HEK293 (cell line): ENCODE data around the gene IQCF2.

ENCODE experiments used
- CTCF ChIA-PET: fragments of 350-600 bp; formaldehyde crosslinking; extraction: SDS; loops from one replicate; lab custom pipeline; 2021; ENCODE audit warnings: antibody characterized with exemption; lab: Yijun Ruan, JAX
- POLR2A ChIA-PET: fragments of 300-600 bp; formaldehyde crosslinking; extraction: SDS; loops from one replicate; lab custom pipeline; 2020; ENCODE audit warnings: antibody characterized with exemption, inconsistent platforms; lab: Yijun Ruan, JAX
- H3K27ac ChIP-seq: fragments of 200-500 bp; sonication (Bioruptor generic); 2 replicates; pipeline ENCODE4 v1.5.1; 2014; ENCODE audit warnings: low read depth, low read length, control low read depth, inconsistent platforms; ENCODE audit errors: extremely low read depth
- H3K36me3 ChIP-seq, 2 experiments: fragments of 200-500 bp in 1 of 2; sonication (Bioruptor generic) in 1 of 2; 1 replicate in 1 of 2; 2 replicates in 1 of 2; pipeline ENCODE4 v1.5.1; 2014 to 2017; ENCODE audit warnings: inconsistent platforms in 2 of 2, low read length in 2 of 2; ENCODE audit not compliant: control insufficient read depth in 2 of 2, insufficient read depth in 1 of 2
- H3K4me1 ChIP-seq: fragments of 200-500 bp; sonication (Bioruptor generic); 2 replicates; pipeline ENCODE4 v1.5.1; 2014; ENCODE audit warnings: mild to moderate bottlenecking, low read length, inconsistent platforms; ENCODE audit not compliant: control insufficient read depth, insufficient read depth
- H3K4me3 ChIP-seq: 2 replicates; pipeline ENCODE4 v1.5.1; 2011; ENCODE audit warnings: low read depth, mild to moderate bottlenecking, control low read depth, low read length, moderate library complexity
- H3K9me3 ChIP-seq: fragments of 200-500 bp; sonication (Bioruptor generic); 2 replicates; pipeline ENCODE4 v1.5.1; 2014; ENCODE audit warnings: low read depth, low read length, inconsistent platforms; ENCODE audit not compliant: control insufficient read depth, insufficient read depth
- GLI2 ChIP-seq: fragments of 450-650 bp; formaldehyde crosslinking; IDR thresholded peaks from 2 replicates; pipeline ENCODE4; 2017; ENCODE audit warnings: missing biosample characterization, missing genetic modification characterization, low read depth, borderline replicate concordance
- HIC1 ChIP-seq: fragments of 450-650 bp; formaldehyde crosslinking; IDR thresholded peaks from 2 replicates; pipeline ENCODE4 v1.5.1; 2016; ENCODE audit warnings: missing biosample characterization, missing genetic modification characterization
- KLF8 ChIP-seq: fragments of 450-650 bp; formaldehyde crosslinking; IDR thresholded peaks from 2 replicates; pipeline ENCODE4 v1.5.1; 2016; ENCODE audit warnings: missing biosample characterization, missing genetic modification characterization
- REST ChIP-seq: fragments of 450-650 bp; formaldehyde crosslinking; IDR thresholded peaks from 2 replicates; pipeline ENCODE4 v1.5.1; 2016; ENCODE audit warnings: missing biosample characterization, missing genetic modification characterization
- ZNF558 ChIP-seq: fragments of 450-650 bp; formaldehyde crosslinking; IDR thresholded peaks from 2 replicates; pipeline ENCODE4 v1.5.1; 2016; ENCODE audit warnings: missing biosample characterization, missing genetic modification characterization
- ZNF660 ChIP-seq: fragments of 450-650 bp; IDR thresholded peaks from 2 replicates; pipeline ENCODE4 v1.5.1; 2018; ENCODE audit warnings: missing biosample characterization, mild to moderate bottlenecking, missing genetic modification characterization
- ZSCAN23 ChIP-seq: fragments of 450-650 bp; formaldehyde crosslinking; IDR thresholded peaks from 2 replicates; pipeline ENCODE4 v1.5.1; 2016; ENCODE audit warnings: missing biosample characterization, missing genetic modification characterization
- TF ChIP-seq, protein P1 (sequence below): fragments of 450-650 bp; formaldehyde crosslinking; IDR thresholded peaks from 2 replicates; pipeline ENCODE4 v1.5.1; 2016; ENCODE audit warnings: missing biosample characterization, missing genetic modification characterization
- TF ChIP-seq, protein P2 (sequence below): fragments of 450-650 bp; formaldehyde crosslinking; IDR thresholded peaks from 2 replicates; pipeline ENCODE4 v1.5.1; 2017; ENCODE audit warnings: missing biosample characterization, missing genetic modification characterization
- TF ChIP-seq, protein P3 (sequence below): fragments of 450-650 bp; formaldehyde crosslinking; IDR thresholded peaks from 2 replicates; pipeline ENCODE4 v1.5.0; 2017; ENCODE audit warnings: missing biosample characterization, missing genetic modification characterization, borderline replicate concordance

IQCF2 gene

GRCh38 chr3:51908026-51908425 lies 46.6 kb downstream of the IQCF2 start:
- ChIA-PET POLR2A (no interaction called here), CTCF (no interaction called here)
- Histone ChIP-seq H3K4me1 (no peaks in the 10 kb centered on the region), H3K27ac (no peak overlapping the region), H3K36me3 (no peaks in the 10 kb centered on the region), H3K4me3 (no peak overlapping the region), H3K9me3 (no peaks in the 10 kb centered on the region)
- TF ChIP-seq, protein P1, sequence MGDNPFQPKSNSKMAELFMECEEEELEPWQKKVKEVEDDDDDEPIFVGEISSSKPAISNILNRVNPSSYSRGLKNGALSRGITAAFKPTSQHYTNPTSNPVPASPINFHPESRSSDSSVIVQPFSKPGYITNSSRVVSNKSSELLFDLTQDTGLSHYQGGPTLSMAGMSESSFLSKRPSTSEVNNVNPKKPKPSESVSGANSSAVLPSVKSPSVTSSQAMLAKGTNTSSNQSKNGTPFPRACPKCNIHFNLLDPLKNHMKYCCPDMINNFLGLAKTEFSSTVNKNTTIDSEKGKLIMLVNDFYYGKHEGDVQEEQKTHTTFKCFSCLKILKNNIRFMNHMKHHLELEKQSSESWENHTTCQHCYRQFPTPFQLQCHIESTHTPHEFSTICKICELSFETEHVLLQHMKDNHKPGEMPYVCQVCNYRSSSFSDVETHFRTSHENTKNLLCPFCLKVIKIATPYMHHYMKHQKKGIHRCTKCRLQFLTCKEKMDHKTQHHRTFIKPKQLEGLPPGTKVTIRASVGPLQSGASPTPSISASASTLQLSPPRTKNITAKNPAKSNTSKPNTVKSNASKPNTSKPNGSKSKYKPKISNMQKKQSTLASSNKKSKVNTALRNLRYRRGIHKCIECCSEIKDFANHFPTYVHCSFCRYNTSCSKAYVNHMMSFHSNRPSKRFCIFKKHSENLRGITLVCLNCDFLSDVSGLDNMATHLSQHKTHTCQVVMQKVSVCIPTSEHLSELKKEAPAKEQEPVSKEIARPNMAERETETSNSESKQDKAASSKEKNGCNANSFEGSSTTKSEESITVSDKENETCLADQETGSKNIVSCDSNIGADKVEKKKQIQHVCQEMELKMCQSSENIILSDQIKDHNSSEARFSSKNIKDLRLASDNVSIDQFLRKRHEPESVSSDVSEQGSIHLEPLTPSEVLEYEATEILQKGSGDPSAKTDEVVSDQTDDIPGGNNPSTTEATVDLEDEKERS (tag by site-specific recombination): no peak
- TF ChIP-seq REST (tag by site-specific recombination) (no peak), HIC1 (tag by site-specific recombination) (no peak), KLF8 (tag by site-specific recombination) (no peak), ZNF558 (no peak), GLI2 (tag by site-specific recombination) (no peak), ZNF660 (tag by site-specific recombination) (no peak), ZSCAN23 (no peak)
- TF ChIP-seq, protein P2, sequence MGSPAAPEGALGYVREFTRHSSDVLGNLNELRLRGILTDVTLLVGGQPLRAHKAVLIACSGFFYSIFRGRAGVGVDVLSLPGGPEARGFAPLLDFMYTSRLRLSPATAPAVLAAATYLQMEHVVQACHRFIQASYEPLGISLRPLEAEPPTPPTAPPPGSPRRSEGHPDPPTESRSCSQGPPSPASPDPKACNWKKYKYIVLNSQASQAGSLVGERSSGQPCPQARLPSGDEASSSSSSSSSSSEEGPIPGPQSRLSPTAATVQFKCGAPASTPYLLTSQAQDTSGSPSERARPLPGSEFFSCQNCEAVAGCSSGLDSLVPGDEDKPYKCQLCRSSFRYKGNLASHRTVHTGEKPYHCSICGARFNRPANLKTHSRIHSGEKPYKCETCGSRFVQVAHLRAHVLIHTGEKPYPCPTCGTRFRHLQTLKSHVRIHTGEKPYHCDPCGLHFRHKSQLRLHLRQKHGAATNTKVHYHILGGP: no peak
- TF ChIP-seq, protein P3, sequence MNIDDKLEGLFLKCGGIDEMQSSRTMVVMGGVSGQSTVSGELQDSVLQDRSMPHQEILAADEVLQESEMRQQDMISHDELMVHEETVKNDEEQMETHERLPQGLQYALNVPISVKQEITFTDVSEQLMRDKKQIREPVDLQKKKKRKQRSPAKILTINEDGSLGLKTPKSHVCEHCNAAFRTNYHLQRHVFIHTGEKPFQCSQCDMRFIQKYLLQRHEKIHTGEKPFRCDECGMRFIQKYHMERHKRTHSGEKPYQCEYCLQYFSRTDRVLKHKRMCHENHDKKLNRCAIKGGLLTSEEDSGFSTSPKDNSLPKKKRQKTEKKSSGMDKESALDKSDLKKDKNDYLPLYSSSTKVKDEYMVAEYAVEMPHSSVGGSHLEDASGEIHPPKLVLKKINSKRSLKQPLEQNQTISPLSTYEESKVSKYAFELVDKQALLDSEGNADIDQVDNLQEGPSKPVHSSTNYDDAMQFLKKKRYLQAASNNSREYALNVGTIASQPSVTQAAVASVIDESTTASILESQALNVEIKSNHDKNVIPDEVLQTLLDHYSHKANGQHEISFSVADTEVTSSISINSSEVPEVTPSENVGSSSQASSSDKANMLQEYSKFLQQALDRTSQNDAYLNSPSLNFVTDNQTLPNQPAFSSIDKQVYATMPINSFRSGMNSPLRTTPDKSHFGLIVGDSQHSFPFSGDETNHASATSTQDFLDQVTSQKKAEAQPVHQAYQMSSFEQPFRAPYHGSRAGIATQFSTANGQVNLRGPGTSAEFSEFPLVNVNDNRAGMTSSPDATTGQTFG (tag by site-specific recombination): no peak
